NCI-H69 (cell line): ENCODE results near the gene CYP46A1.

ENCODE experiments used
- DNase-seq: peaks from one replicate; lab custom pipeline; 2025; lab: John Stamatoyannopoulos, UW

Gene CYP46A1

DNA sequence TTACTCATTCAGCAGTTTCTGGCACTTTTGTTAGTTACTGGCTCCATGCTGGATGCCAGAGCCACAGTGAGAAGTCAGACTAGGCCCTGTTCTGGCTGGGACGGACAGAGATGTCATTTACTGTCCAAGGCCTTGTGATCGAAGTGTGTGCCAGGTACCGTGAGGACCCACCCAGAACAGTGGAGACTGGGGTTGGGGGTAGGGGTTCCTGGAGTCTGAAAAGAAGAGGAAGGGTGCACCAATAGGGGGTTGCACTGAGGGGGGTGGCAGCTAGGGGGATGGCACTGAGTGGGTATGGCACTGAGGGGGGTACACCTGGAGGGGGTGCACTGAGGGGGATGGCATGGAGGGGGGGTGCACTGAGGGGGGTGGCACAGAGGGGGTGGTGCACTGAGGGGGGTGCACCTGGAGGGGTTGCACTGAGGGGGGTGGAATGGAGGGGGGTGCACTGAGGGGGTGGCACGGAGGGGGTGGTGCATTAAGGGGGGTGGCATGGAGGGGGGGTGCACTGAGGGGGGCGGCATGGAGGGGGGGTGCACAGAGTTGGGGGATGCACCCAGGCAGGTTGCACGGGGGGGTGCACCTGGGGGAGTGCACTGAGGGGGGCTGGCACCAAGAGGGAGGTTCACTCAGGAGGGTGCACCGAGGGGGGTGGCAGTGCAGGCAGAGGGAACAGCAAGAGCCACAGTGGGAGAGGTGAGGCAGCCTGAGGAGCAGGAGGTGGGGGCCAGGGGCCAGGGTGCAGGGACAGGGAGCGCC is 10.6 kb upstream of the CYP46A1 start:
- DNase-seq = no peak

DNA sequence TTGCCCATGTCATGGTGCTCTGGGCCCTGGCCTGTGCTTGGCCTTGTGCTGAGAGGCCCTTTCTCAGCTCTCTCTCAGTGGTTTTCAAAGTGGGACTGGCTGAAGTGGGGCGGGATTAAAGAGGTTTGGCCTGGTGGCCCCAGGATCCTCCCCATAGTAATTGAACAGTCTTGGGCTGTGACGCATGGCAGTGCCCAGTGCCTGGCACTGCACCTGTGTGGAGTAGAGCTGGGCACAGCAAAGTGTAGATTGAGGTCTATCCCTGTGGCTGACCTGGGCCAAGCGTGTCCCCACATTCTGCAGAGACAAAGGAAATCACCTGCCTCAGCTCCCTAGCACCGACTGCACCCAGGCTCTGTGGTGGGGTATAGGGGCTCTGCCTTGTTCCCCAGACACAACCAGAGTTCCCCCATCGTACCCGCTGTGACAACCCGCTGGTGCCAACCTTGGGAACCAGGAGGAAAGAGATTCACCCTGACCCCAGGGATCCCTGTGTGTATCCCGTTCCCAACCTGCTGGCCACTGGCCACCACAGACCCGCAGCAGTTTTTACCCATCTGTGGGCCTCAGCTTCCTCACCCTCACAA is 9.9 kb upstream of the CYP46A1 start:
- DNase-seq = no peak

DNA sequence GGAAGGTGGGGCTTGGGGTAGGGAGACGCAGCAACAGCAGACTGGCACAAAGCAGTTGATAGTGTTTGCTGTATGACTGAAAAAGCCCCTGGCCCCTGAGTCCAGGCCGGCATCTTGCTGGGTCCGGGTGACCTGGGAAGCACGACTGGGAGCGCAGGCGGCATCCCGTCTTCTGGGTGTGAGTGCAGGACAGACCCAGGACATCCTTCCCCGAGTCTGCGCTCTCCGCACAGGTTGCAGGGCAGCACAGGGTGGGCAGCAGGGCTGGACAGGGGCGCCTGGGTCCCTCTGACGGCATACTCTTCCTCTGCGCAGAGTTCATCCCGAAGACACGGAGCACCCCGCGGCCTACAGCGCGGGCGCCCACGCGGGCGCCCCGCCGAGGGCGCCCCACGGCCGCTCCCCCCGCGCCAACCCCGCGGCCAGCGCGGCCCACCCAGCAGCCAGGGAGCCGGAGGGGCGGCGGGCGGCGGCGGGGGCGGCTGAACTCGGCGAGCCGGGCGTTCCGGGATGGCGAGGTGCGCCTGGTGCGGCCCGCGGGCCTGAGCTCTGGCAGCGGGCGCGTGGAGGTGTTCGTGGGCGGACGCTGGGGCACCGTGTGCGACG is 9.2 kb upstream of the CYP46A1 start:
- no peak for DNase-seq

DNA sequence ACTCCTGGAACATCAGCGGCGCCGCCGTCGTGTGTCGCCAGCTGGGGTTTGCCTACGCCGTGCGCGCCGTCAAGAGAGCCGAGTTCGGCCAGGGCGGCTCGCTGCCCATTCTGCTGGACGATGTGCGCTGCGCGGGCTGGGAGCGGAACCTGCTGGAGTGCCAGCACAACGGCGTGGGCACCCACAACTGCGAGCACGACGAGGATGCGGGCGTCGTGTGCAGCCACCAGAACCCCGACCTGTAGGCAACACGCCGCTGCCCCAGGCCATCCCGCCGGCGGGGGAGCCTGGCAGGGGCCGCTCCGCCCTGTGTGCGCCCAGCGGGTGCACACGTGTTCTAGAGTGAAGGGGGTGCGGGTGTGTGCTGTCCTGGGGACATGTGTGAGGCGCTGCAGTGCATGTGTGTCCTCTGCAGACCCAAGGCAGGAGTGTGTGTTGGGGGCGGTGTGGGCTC is 8.7 kb upstream of the CYP46A1 start:
- no peak for DNase-seq

DNA sequence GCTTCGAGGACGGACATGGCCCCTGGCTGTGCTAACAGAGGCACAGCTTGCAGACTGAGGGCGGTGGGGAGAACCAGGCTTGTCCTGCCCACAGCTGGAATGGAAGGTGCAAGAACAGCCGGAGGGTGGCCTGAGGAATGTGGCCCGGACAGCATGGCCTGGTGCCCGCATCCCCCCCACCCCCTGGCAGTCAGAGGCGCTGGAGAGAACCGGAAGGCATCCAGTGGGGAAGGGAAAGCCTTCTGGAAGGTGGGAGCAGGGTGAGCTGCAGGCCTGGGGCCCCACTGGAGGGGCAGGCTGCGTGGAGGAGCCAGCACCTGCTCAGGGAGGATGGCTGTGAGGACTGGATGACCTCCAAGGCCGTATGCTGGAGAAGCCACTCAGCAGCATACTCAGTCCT is 8.1 kb upstream of the CYP46A1 start:
- DNase-seq = no peak

DNA sequence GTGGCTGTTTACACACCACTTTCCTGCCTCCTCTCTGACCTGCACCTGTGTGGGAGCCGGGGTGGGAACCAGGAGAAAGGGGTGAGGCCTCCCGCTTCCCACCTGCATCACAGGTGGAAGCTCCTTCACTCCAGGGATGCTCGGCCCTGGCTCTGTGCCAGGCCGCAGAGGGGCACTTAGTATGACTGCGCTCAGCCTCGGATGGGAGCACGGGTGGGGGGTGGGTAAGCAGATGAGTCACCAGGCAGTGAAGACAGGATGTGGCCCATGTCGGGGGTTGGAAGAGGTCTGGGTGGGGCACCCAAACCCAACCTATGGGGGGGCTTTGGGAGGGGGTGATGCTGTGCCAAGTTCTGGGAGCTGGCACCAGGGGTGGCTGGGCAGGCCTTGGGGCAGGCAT is 7.4 kb upstream of the CYP46A1 start:
- peak; percentile 76 for DNase-seq

DNA sequence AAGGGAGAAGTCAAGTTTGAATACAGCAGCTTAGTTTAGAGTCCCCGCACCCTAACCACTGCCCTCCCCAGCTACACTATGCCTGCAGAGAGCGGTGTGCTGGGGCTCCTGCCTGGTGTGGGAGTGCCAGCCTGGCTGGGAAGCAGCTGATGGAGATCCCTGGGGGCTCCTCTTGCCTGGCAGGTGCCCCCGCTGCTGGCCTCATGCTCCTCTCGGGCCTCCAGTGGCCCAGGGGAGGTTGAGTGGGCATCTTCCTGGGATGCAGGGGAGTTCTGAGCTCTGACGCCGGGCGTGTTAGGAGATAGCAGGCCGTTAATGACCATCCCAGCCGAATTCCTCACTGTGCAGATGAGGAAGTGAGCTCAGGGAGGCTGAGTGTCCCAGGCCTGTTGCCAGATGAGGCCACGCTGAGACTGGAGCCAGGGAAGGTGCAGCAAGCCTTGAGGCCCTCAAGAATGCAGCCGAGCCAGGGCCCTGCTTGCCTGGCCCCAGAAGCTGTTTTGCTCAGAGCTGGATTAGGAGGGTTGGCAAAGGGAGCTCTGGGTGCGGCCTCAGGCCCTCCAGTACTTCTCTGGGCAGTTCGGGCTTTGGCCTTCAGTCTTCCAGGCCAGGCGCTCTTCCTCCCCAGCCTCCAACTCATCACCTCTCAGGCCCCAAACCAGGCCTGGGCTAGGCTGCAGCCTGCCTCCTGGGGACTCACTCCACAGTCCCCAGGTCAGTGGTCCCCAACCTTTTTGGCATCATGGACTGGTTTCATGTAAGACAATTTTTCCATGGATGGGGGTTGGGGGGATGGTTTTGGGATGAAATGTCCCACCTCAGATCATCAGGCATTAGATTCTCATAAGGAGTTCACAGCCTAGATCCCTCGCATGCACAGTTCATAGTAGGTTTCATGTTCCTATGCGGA is 6.6 kb upstream of the CYP46A1 start:
- no peak for DNase-seq

DNA sequence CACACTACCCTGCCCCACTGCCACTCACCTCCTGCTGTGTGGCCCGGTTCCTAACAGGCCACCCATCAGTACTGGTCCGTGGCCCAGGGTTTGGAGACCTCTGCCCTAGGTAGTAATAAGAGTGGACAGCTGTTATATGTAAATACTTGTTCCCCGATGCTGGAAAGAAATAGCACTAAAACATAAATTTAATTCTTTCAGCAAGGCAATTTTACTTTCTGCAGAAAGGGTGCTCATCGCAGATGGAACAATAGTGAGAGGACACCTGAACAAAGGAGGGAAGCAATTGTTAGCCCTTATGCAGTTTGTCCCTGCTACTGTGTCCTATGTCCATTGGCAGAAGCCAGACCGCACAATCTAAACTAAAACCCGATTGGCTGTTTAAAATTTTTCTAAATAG is 5.9 kb upstream of the CYP46A1 start:
- no peak for DNase-seq

DNA sequence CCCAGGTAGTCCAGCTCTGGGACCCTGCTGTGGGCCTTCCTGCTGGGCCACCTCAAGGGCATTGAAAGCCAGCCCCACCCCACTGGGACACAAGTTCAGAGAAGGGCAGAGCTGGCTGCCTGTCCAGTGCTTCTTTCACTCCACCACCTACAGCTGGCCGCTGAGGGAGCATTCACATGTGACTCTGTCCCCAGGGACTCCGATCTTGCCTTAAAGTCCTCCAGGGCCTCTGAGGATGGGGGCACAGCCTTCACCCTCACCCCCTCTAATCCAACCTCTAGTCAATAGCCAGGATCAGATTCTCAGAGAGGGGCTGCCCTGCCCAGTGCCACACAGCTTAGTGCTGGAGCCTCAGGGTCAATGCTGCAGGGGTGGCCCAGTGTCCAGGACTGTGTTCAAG is 5.0 kb upstream of the CYP46A1 start:
- no peak for DNase-seq

DNA sequence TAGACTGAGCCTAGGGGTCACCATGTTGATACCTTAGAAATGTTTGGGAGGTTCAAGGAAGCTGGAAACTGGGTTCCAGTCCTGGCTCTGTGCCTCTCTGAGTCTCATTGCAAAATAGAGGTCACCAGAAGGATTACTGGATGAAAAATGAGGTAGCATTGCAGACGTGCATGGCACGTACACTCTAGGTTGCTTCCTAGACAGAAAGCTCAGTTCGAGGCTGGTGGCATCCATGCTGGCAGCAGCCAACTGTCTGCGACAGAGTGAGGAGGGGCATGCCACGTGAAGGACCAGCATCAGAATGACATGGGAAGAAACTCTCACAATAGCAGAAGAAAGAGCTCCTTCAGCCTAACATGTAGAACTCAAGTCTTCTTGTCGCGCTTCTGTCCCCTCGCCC is 4.6 kb upstream of the CYP46A1 start:
- no peak for DNase-seq

DNA sequence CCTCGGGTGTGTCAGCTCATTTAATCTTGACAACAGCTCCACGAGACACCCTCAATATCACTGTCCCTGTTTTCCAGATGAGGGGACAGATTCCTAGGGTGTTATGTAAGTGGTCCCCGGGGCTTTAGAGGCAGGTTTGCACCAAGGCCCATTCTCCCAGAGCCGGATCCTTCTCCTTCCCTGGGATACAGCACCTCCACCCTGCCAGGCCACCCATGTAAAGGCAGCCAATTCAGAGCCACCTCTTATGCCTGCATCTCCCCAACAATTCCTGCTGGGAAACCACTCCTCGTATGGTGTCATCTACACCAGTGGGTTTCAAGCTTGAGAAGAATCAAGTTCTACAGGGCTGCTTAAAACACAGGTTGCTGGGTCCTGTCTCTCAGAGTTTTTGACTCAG is 4.1 kb upstream of the CYP46A1 start:
- no peak for DNase-seq

DNA sequence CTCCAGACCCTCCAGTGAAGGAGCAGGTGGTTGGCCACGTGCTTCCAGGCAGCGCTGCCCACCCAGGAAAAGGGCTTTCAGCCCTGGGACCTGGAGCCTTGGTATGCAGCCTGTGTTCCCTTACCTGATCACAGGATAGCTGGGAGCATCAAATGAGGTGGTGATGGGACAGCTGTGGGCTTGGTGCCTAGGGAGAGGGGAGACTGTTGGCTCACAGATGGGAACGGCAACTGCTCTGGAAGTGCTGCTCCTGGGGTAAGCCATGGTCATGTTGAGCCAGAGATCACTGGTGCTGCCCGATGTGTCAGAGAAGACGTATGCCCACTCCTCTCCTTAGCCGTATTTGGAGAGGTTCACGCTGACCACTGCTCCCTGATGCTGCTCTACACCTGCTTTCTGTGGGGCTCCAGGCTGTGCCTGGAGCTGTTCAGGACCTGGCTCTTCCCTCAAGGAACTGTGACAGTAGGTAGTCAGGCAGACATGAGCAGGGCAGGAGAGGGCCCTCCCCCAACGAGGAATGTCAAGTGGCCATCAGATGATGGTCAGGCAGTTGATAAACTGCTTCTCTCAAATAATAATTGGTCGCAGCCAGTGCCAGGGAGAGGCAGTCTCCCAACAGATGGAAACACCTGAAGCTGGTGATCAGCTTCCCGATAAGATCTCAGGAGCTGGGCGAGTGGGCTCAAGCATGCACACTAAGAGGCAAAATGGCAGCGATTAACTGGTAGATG is 2.8 kb upstream of the CYP46A1 start:
- DNase-seq = no peak

DNA sequence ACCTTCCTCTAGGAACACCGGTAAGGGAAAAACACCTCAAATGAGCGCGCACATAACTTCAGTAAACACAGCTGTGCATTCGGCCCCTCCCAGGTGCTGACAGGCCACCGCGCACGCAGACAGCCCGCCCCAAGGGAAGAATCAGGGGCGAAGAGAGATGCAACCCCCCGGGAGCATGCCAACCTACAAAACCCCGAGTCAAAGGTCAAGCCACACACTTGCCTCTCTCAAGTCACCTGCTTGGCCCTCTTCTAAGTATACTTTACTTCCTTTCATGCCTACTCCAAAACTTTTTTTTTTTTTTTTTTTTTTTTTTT is 2.3 kb upstream of the CYP46A1 start:
- peak; percentile 89 for DNase-seq

DNA sequence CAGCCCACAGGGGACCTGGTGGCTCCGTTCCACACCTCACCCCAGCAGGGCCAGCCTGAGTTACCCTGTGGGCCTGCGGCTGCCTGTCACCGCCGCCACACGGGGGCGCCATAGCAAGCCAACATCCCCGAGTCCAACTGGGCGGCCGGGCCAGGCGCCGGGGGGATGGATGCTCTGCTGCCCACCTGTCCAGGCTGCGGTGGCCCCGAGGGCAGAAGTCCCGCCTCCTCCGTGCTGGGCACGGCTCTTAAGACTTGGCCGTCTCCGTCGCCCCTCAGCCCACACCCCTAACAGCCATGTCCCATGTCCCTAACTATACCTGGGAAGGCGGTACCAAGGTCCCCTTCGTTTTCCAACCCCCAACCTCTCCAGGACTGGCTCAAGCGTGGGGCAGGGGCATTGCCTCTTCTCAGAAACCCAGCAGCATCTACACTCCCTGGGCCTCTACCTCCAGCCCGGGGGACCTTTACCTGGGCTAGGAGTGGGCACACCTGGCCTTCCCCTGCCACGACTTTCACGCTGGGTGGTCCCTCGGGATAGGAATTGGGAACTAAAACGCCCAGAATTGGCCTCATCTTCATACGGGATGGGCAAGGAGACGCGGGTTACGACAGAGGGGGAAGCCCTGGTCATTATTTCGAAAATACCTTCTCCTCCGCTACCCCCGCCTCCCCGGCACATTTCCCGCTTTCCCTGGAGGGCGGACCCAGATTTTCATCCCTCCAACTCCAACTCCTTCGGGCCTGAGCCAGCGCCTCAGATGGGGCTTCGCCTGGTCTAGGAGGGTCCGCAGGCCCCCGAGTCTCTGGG is 1.1 kb upstream of the CYP46A1 start:
- DNase-seq = peak; percentile 88

DNA sequence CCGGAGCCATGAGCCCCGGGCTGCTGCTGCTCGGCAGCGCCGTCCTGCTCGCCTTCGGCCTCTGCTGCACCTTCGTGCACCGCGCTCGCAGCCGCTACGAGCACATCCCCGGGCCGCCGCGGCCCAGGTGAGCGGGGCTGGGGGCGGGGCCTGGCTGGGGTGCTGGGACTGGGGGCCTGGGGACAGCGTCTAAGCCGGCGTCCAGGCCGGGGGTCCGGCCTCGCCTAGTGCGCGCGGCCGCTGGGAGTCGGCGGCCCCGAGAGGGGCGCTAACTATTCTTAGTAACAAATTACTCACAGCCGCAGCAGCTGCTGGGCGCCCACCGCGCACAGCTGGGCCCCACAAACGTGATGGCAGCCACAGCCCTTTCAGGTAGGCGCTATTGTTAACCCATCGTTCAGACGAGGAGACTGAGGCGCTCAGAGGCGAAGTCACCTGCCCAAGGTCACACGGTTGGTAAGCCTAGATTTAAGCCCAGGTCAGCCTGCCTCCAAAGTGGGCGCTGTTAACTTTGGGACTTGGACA is 374 bp downstream of the CYP46A1 start:
- DNase-seq = peak; percentile 80

DNA sequence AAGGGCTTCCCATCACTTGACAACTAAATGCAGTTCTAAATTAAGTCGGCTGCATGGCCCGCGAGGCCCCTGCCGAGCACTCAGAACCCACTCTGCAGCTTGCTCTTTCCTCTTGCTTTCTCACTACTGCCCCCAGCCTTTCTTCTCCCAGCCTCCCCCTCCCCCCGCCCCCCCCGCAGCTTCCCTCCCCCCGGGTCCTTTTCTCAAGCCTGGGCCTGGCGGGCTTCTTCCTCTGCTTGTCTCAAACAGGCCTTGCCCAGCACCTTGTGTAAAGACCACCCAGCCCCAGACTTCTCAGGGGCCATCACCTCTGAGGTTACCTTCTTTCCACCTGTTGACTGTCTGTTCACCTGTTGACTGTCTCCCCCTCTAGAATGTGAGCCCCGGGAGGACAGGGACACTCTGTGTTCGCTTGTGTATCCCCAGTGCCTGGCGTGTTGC is 1.1 kb downstream of the CYP46A1 start:
- no peak for DNase-seq

DNA sequence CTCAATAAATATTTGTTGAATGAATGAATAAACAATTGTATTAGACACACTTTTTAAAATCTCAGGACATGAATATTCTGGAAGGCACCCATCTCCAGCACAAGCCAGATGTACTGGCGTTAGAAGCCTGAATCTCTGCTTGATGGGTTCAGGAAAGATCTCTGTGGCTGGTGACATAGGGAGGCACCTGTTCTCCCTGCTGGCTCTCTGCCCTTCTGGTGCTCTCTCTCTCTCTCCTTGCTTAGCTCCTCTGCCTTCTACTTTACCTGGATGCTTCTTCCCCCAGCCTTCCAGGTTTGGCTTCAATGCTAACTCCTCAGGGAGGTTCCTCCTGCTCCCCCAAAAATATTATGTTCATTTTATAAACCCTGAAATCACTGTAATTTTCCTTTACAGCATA is 1.5 kb downstream of the CYP46A1 start:
- DNase-seq = no peak

DNA sequence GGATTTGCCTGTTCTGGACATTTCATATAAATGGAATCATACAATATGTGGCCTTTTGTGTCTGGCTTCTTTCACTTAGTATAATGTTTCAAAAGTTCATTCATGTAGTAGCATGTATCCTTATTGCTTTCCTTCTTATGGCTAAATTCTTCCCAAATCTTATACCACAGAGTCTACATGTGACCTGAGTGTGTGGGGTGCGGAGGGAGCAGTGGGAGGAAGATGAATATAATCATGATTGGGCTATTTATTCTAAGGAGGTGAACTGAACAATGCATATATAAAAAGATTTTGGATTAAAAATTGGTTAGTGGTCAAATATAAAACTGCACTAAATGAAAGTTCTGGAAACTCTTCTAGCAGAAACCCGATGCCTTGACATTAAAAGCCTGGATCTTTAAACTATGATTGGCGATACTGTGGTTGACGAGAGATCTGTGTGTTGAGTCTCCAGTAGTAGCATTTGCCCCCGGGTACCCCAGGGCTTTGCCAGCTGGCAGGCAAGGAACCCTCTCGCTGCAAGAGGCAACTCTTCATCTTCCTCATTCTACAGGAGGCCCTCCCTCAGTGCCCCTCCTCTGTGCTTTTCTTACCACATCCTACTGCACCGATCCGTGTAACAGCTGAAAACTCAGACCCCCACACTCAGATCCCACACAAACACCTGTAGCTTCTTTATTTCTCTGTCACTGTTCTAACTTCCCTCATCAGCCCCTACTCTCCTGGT is 2.6 kb downstream of the CYP46A1 start:
- DNase-seq = no peak

DNA sequence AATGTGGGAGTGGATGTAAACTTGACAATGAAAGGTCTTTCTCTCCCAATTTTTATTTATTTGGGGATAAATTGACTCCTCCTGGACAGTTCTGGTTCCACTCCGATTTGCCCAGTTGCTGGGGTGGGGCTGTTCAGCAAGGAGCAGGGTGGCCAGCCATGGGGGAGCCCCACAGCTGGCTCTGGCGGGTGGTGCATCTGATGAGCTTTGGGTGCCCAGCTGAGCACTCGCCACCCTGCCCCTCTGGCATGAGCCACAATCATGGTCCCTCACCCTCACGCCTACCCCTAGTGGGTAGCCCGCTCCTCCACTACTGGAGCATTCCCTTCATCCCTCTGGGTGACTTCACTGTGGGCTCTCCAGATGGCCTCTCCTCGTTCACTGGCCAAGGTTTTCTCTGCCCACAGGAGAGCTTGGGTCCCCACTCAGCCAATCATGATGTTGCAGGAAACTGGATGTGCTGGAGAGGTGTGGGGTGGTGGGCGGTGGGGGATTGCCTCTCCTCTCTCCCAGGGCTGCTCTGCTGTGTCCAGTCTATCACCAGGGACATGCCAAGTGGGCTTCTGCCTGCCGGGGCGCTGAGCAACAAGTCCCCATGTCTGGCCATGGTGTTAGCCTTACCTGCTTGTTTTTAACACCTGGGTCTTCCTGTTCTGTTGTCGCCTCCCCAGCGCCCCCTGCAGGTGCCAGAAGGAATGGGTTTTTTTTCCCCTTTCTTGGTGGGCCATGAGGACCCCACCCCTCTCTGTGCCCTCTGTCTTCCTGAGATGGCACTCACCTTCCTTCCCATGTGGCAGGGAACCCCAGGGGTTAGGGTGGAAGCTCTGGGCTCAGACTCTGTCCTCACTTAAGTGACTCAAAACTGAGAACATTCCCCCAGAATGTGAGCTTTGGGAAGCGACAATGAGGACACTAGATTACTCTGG is 3.4 kb downstream of the CYP46A1 start:
- peak; percentile 60 for DNase-seq
